ENCODE measurements around the gene MMP11.

MMP11 gene

DNA sequence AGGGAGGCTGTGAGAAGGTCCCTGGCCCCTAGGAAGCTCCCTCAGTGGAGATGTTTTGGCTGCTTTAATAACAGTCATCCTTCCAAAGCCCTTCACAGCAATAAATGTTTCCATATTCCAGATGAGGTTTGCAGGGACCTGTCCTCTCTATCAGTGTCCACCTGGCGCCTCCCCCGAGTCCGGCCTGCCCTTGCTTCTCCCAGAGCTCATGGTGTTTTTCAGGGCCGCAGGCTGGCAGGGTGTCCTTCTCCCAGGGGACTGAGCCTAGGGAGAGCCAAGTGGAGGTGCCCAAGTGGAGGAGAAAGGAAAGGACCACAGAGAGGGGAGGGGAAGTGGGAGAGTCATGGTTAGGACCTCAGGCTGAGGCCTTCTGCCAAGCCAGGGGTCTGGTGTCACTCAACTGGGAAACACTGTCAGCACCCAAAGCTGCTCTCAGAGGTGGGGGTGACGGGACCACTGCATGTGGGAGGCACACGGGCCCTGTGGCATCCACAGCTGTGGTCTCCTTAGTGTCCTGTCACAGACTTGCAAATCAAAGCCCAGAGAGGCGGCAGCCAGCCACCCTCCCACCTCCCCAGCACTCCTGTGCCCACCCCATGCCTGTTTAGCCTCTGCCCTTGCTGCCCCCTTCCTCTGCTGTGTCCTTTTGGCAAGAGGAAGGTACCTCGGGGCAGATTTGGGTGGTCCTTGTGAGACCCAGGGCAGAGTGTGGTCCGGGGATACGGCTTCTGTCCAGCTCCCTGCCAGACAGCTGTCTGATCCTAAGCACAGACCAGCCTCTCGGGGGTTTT lies 59.8 kb downstream of the MMP11 start:
- DNase-seq: no peak

- DNase-seq: no peak
Observed at GRCh38 chr22:23833017-23833751, 60.5 kb downstream of the MMP11 start.
